MM.1S (cell line): ENCODE data around the gene GLS2.

Experiments used
- DNase-seq: peaks from one replicate; pipeline ENCODE4 v3.0.0-alpha.2; 2015
- H2AFZ ChIP-seq: fragments of 300-600 bp; sonication (generic); 2 replicates; pipeline ENCODE4 v1.6.0; 2016; ENCODE audit warnings: antibody characterized with exemption, low read length
- H3F3A ChIP-seq: fragments of 300-600 bp; sonication (generic); 2 replicates; pipeline ENCODE4 v1.6.1; 2016; ENCODE audit warnings: mild to moderate bottlenecking, antibody characterized with exemption, low read length, moderate library complexity, mixed read lengths; ENCODE audit not compliant: insufficient read depth
- H3K27ac ChIP-seq: fragments of 300-600 bp; sonication (generic); 2 replicates; pipeline ENCODE4 v1.5.1; 2016; ENCODE audit warnings: mild to moderate bottlenecking, low read length
- H3K27me3 ChIP-seq: fragments of 300-600 bp; sonication (generic); replicated peaks from 2 replicates; pipeline ENCODE4 v1.6.0; 2016; ENCODE audit warnings: low read length; ENCODE audit not compliant: insufficient read depth
- H3K36me3 ChIP-seq: fragments of 300-600 bp; sonication (generic); replicated peaks from 2 replicates; pipeline ENCODE4 v1.6.1; 2016; ENCODE audit warnings: mild to moderate bottlenecking, low read length, mixed read lengths; ENCODE audit not compliant: insufficient read depth
- H3K4me1 ChIP-seq: fragments of 300-600 bp; sonication (generic); 2 replicates; pipeline ENCODE4 v1.6.1; 2016; ENCODE audit warnings: low read length, mixed read lengths
- H3K4me2 ChIP-seq: fragments of 300-600 bp; sonication (generic); 2 replicates; pipeline ENCODE4 v1.6.0; 2016; ENCODE audit warnings: low read depth, low read length
- H3K4me3 ChIP-seq: fragments of 300-600 bp; sonication (generic); 2 replicates; pipeline ENCODE4 v1.5.1; 2016; ENCODE audit warnings: low read length, mixed read lengths
- H3K79me2 ChIP-seq: fragments of 300-600 bp; sonication (generic); 2 replicates; pipeline ENCODE4 v1.6.1; 2016; ENCODE audit warnings: mixed run types, low read length, mixed read lengths
- H3K9ac ChIP-seq: fragments of 300-600 bp; sonication (generic); 2 replicates; pipeline ENCODE4 v1.6.1; 2016; ENCODE audit warnings: low read length, mixed read lengths
- H3K9me2 ChIP-seq: fragments of 300-600 bp; sonication (generic); replicated peaks from 2 replicates; pipeline ENCODE4 v1.6.1; 2016; ENCODE audit warnings: mild to moderate bottlenecking, low read length, mixed read lengths; ENCODE audit not compliant: insufficient read depth
- H3K9me3 ChIP-seq: fragments of 300-600 bp; sonication (generic); replicated peaks from 2 replicates; pipeline ENCODE4 v1.6.1; 2016; ENCODE audit warnings: mild to moderate bottlenecking, low read length, mixed read lengths; ENCODE audit not compliant: insufficient read depth
- H4K20me1 ChIP-seq: fragments of 300-600 bp; sonication (generic); 2 replicates; pipeline ENCODE4 v1.6.1; 2016; ENCODE audit warnings: mild to moderate bottlenecking, low read length, moderate library complexity, mixed read lengths; ENCODE audit not compliant: insufficient read depth
- CTCF ChIP-seq: fragments of 300-600 bp; sonication (generic); IDR thresholded peaks from 2 replicates; pipeline ENCODE4 v1.5.1; 2016; ENCODE audit warnings: antibody characterized with exemption, low read length, mixed read lengths
- EZH2 ChIP-seq: fragments of 300-600 bp; sonication (generic); optimal IDR thresholded peaks from 2 replicates; pipeline ENCODE3; 2017; ENCODE audit warnings: low read depth, mild to moderate bottlenecking, antibody characterized with exemption, low read length, mixed read lengths
- EZH2phosphoT487 ChIP-seq: fragments of 300-600 bp; sonication (generic); IDR thresholded peaks from 2 replicates; pipeline ENCODE4 v1.6.1; 2018; ENCODE audit warnings: antibody characterized with exemption, low read length

Gene GLS2

GRCh38 chr12:56469007-56469930 is 18.7 kb downstream of the GLS2 start:
- Histone ChIP-seq H3K27me3 (no peaks in the 10 kb centered on the region), H3K9ac (peak overlapping the region; percentile 89), H3K79me2 (peaks cover 54% of the 10 kb centered on the region), H3K36me3 (no peaks in the 10 kb centered on the region), H3F3A (peaks cover 12% of the 10 kb centered on the region), H4K20me1 (no peaks in the 10 kb centered on the region), H3K4me2 (peak overlapping the region; percentile 88), H3K4me1 (peaks cover 6% of the 10 kb centered on the region; the same call in 1 of the 2 replicates), H3K9me3 (no peaks in the 10 kb centered on the region), H2AFZ (peak overlapping the region; percentile 61), H3K27ac (peak overlapping the region; percentile 86; the same call in 1 of the 2 replicates), H3K4me3 (peak overlapping the region; percentile 94), H3K9me2 (no peaks in the 10 kb centered on the region)
- peak; percentile 24 for DNase-seq
- no peak for TF ChIP-seq EZH2phosphoT487
- TF ChIP-seq EZH2: no peak
- TF ChIP-seq CTCF: no peak

- Histone ChIP-seq H3K79me2 (peaks cover 48% of the 10 kb centered on the region), H2AFZ (peak within 1 kb of the TSS; percentile 61)
- no peak for TF ChIP-seq EZH2
- TF ChIP-seq CTCF: peak; percentile 43
These were observed 19.6 kb downstream of the GLS2 start, which contains the start of gene SPRYD4 for GRCh38 chr12:56468216-56469006. Gene SPRYD4, plus strand, starts transcription at chr12:56468578. Its CDS starts 14 bp downstream, at chr12:56468592.

GRCh38 chr12:56462565-56462964 is 25.4 kb downstream of the GLS2 start:
- TF ChIP-seq EZH2phosphoT487 (no peak), EZH2 (no peak), CTCF (no peak)
- H2AFZ ChIP-seq: no peak overlapping the region
- H3K9me3 ChIP-seq: no peaks in the 10 kb centered on the region
- H3K9ac ChIP-seq: no peak overlapping the region
- H3F3A ChIP-seq: peaks cover 5% of the 10 kb centered on the region; the same call in 1 of the 2 replicates
- H3K9me2 ChIP-seq: no peaks in the 10 kb centered on the region
- no peak overlapping the region for H3K4me2 ChIP-seq
- H3K27ac ChIP-seq: no peak overlapping the region
- DNase-seq: no peak
- no peak overlapping the region for H3K4me3 ChIP-seq
- no peaks in the 10 kb centered on the region for H4K20me1 ChIP-seq
- no peaks in the 10 kb centered on the region for H3K27me3 ChIP-seq
- H3K79me2 ChIP-seq: no peaks in the 10 kb centered on the region
- H3K36me3 ChIP-seq: no peaks in the 10 kb centered on the region
- 0 out of 2 replicates have a peak, but pooled peaks cover 5% of the 10 kb centered on the region for H3K4me1 ChIP-seq

More at GRCh38 chr12:56468216-56469006, 19.6 kb downstream of the GLS2 start, which contains the start of gene SPRYD4:
- Histone ChIP-seq H3K36me3 (no peaks in the 10 kb centered on the region), H3K4me2 (peak within 1 kb of the TSS; percentile 88), H3K4me3 (peak within 1 kb of the TSS; percentile 94), H3K4me1 (peaks cover 11% of the 10 kb centered on the region; the same call in 1 of the 2 replicates), H3K9me2 (no peaks in the 10 kb centered on the region), H3K9ac (peak within 1 kb of the TSS; percentile 89), H4K20me1 (no peaks in the 10 kb centered on the region), H3K27me3 (no peaks in the 10 kb centered on the region), H3K27ac (peak within 1 kb of the TSS; percentile 86), H3K9me3 (no peaks in the 10 kb centered on the region), H3F3A (peaks cover 12% of the 10 kb centered on the region)
- peak; percentile 96 for DNase-seq
